ENCODE measurements around the gene OLIG3. TPM values are rescaled to one million over a fixed set of nuclear protein-coding genes. Genes with fewer than 3 reads are reported as not detected.

OLIG3 gene
- total and polyA plus RNA-seq, 2 of the 13 experiments (the other 11 are each of a cell fraction or from before 2014, with no cell fraction given): not detected

- 59% methylated on average over 2 of the region's 2 CpGs for WGBS (ENCODE audit: low lambda C conversion rate)
Measured at GRCh38 chr6:137510923-137511322, 16.7 kb upstream of the OLIG3 start.

GRCh38 chr6:137498481-137499190, 4.4 kb upstream of the OLIG3 start:
- peak overlapping the region; percentile 78 for H3K4me2 ChIP-seq (ENCODE audit: low read depth, low read length)
- ATAC-seq (no peak), DNase-seq (ENCODE audit: low spot score) (no peak), FAIRE-seq (no peak)
- H3K9me3 ChIP-seq (ENCODE audit: low read length): no peaks in the 10 kb centered on the region
- no peaks in the 10 kb centered on the region for H3K36me3 ChIP-seq (replicated peaks in 1 of 2; ENCODE audit: control insufficient read depth in 1 of 2, insufficient read depth in 2 of 2, low read length in 2 of 2)
- CTCF ChIA-PET (ENCODE audit: low intra/inter-chr PET ratio, low total read pairs): no interaction called here
- no peak overlapping the region for H3K27ac ChIP-seq (ENCODE audit: extremely low read length, insufficient read depth, low read length)
- WGBS (ENCODE audit: low lambda C conversion rate): 63% methylated on average over 11 of the region's 11 CpGs
- peaks cover 13% of the 10 kb centered on the region; the same call in 1 of the 2 replicates for H3K4me1 ChIP-seq (ENCODE audit: insufficient read depth, low read length)
- peaks cover 16 to 56% of the 10 kb centered on the region in 2 experiments for H3K27me3 ChIP-seq (ENCODE audit: control insufficient read depth in 1 of 2, insufficient read depth in 2 of 2, low read length in 2 of 2)
- peak overlapping the region; percentile 23 for H2AFZ ChIP-seq (ENCODE audit: low read length)
- no peaks in the 10 kb centered on the region for H4K20me1 ChIP-seq (ENCODE audit: insufficient read depth, low read length)
- H3K9ac ChIP-seq (ENCODE audit: insufficient read depth, low read depth, low read length): no peak overlapping the region
- no peak for TF ChIP-seq ZKSCAN5 (CRISPR knock-in tag; IDR thresholded peaks at IDR 0.05)
- TF ChIP-seq ZNF776 (CRISPR knock-in tag; IDR thresholded peaks at IDR 0.05): no peak
- TF ChIP-seq ZBTB4 (CRISPR knock-in tag; IDR thresholded peaks at IDR 0.05; ENCODE audit: borderline replicate concordance): no peak
- no peak for TF ChIP-seq ZFAT (CRISPR knock-in tag; conservative IDR thresholded peaks at IDR 0.05)
- no peak for TF ChIP-seq ZNF841 (CRISPR knock-in tag; IDR thresholded peaks at IDR 0.05; ENCODE audit: borderline replicate concordance)
- TF ChIP-seq JUNB (CRISPR knock-in tag; IDR thresholded peaks at IDR 0.05; ENCODE audit: borderline replicate concordance): no peak
- TF ChIP-seq ISL2 (CRISPR knock-in tag; IDR thresholded peaks at IDR 0.05): no peak
- TF ChIP-seq ZBTB46 (CRISPR knock-in tag; IDR thresholded peaks at IDR 0.05; ENCODE audit: borderline replicate concordance): no peak
- no TSS peak for BruUV-seq (replicated peaks)
- H3K4me3 ChIP-seq (replicated peaks in 1 of 3; ENCODE audit: insufficient read depth in 1 of 3, low read depth in 2 of 3, low read length in 3 of 3): peak overlapping the region in 2 of 3 experiments; percentile 48 to 64; a peak in 3 of 6 replicates
- in situ Hi-C loops (cut with HindIII; ENCODE audit: extremely low pct_ligation_motif_present, low pct_unique_long_range_greater_than_20kb) (no loop called here), intact Hi-C loops (cut with micrococcal nuclease; ENCODE audit: unreplicated experiment) (no loop called here)
- H3K79me2 ChIP-seq (ENCODE audit: insufficient read depth, low read length): no peaks in the 10 kb centered on the region
- POLR2A ChIA-PET: no interaction called here

More at GRCh38 chr6:137510923-137511322, 16.7 kb upstream of the OLIG3 start:
- no peak for FAIRE-seq
- Histone ChIP-seq H3K79me2 (ENCODE audit: insufficient read depth, low read length) (no peaks in the 10 kb centered on the region), H3K4me2 (ENCODE audit: low read depth, low read length) (no peak overlapping the region), H3K36me3 (replicated peaks in 1 of 2; ENCODE audit: control insufficient read depth in 1 of 2, insufficient read depth in 2 of 2, low read length in 2 of 2) (no peaks in the 10 kb centered on the region), H4K20me1 (ENCODE audit: insufficient read depth, low read length) (no peaks in the 10 kb centered on the region), H3K27ac (ENCODE audit: extremely low read length, insufficient read depth, low read length) (no peak overlapping the region), H3K9me3 (ENCODE audit: low read length) (no peaks in the 10 kb centered on the region), H2AFZ (ENCODE audit: low read length) (no peak overlapping the region), H3K4me1 (ENCODE audit: insufficient read depth, low read length) (no peaks in the 10 kb centered on the region), H3K27me3 (ENCODE audit: control insufficient read depth in 1 of 2, insufficient read depth in 2 of 2, low read length in 2 of 2) (peaks cover 0 to 28% of the 10 kb centered on the region in 2 experiments; a peak in 3 of 5 replicates), H3K9ac (ENCODE audit: insufficient read depth, low read depth, low read length) (no peak overlapping the region), H3K4me3 (replicated peaks in 1 of 3; ENCODE audit: insufficient read depth in 1 of 3, low read depth in 2 of 3, low read length in 3 of 3) (no peak overlapping the region)
- no peak for ATAC-seq
- ChIA-PET POLR2A (no interaction called here), CTCF (ENCODE audit: low intra/inter-chr PET ratio, low total read pairs) (no interaction called here)
- BruUV-seq (replicated peaks): no TSS peak
- intact Hi-C loops (cut with micrococcal nuclease; ENCODE audit: unreplicated experiment) (loop anchor here (10.0 kb wide), 1 partner anchor 236 kb away; no protein-coding TSS in a partner anchor), in situ Hi-C loops (cut with HindIII; ENCODE audit: extremely low pct_ligation_motif_present, low pct_unique_long_range_greater_than_20kb) (no loop called here)
- no peak for TF ChIP-seq ZNF354B (CRISPR knock-in tag; IDR thresholded peaks at IDR 0.05)
- TF ChIP-seq ZNF160 (CRISPR knock-in tag; IDR thresholded peaks at IDR 0.05): peak; percentile 97
- no peak for TF ChIP-seq ZNF597 (CRISPR knock-in tag; IDR thresholded peaks at IDR 0.05)
- DNase-seq (ENCODE audit: low spot score): no peak

Data from HepG2 (cell line).